GM21367 (cell line): ENCODE measurements around the gene BRD3OS.
A peak's percentile ranks its signal among the peaks of the same experiment; 100 is the strongest.

Experiments
- ATAC-seq: cut with Tn5 transposase; IDR thresholded peaks from one replicate; pipeline ENCODE4 v1.9.1; 2021; ENCODE audit not compliant: unreplicated experiment

BRD3OS gene

DNA sequence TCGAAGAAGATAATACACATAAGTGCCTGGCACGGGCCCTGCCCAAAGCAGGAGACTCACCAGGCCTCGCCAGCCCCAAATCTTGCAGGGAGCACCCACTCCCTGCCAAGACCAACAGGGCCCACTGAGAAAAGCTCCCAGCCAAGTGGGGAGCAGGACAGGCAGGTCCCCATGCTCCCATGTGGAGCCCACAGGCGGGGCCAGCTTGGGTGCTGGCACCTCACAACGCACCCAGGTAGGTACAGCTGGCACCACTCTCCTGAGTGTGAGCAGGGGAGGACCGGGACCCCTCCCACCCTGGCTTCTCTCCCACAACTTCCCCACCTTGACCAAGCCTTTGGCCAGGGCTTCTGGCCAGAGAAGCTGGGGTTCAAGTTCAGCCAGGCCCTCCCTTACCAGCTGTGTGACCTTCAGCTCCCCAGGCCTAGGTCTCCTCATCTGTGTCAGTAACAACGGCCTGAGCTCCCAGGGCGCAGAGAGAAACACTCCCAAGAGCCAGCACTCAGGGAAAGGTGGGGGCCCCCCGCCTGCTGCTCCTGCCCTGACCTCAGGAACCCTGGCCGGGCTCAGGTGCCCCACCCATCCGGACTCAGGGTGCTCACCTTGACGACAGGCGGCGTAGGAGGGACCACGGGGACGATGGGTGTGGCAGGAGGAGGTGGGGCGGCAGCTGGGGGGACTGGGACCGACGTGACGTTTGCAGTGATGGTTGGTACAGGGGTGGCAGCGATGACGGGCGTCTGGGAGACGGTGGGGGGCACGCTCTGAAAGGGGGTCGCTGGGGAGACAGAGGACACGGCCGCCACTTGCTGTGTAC, 24.7 kb downstream of the BRD3OS start:
- ATAC-seq = no peak

DNA sequence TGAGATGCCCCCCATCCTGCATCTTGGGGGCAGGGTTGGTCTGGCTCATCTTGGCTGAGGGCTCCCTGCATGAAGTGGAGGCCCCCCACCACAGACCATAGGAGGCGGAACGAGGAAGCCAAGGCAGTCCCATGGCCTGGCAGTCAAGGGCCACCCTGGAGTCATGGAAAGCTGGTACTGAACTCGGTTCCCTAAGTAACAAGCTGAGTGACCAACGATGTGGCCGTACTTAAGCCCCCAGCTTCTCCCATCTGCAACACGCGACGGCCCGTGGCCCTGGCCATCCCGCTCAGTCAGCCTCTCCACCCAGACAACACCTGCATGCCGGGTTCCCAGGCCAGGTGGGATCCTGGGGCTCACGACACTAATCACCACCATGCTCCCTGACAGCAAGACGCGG, 25.4 kb downstream of the BRD3OS start:
- no peak for ATAC-seq

DNA sequence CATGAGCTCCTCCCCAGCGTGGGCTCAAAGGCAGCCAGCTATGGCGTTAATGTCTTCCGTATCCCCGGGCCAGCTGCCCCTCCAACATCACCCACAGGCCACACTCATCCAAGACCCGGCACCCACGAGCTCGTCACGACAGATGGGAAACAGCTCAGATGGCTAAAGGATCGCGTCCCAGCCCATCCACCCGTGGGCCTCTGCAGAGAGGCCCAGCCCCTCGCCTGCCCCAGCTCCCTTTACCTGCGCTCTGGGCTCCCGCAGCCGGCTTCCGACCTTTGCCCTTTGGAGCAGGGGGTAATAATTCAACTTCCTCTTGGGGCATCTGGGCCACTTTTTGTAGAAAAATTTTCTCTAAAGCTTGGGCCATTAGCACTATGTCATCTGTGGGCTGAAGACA, 26.0 kb downstream of the BRD3OS start:
- ATAC-seq = no peak

DNA sequence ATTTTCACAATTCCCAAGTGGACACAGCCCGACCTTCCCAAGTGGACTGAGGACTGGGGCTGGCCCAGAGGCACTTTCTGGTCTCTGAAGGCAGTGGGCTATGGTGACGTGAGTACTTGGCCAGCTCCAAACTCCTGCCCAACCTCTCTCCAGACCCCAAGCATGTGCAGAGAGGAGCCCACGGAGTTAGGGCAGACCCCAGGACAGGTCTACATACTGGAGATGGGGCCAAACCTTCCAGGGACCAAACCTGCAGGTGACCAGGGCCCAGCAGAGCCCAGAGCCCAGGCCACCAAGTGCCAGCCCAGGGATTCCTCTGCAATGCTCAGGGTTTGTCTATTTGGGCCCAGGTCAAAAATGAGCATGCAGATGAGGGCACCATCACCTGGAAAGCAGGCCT, 27.2 kb downstream of the BRD3OS start:
- no peak for ATAC-seq

DNA sequence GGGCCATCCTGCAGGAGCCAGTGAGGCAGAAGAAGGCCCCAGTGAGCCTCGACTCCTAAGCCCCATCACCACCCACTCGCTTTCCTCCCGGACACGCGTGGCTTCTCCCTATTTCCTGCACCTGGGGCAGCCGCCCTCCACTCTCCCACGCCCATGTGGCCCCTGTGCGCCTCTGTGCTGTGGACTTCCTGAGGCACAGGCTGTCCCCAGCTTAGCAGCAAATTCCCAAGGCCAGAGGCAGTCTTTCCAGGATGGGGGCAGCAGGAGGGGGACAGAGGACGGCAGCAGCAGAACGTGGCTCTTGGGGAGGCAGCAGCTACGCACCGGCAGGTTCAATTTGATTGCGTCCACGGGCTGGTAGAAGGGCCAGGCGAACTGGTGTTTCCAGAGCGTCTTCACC, 27.7 kb downstream of the BRD3OS start:
- no peak for ATAC-seq

DNA sequence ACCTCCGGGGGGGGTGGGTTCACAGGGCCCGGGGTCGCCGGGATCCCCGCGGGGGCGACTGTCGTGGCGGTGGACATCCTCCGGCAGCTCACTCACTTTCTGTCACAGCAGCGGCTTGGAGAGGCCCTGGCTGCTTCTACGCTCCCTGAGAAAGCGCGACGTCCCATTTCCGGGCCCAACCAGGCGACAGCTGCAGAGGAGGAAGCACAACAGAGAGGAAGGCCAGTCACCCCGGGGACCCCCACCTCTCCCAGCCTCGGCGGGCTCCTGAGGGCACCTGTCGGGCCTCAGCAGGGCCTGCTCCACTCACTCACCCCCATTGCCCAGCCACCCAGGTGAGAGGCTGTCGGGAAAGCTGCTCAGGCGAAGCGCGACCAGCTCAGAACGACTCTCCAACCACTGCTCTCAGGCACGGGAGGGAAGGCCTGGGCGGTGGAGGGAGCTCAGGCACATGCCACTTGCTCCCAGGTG, 28.2 kb downstream of the BRD3OS start:
- ATAC-seq = no peak

DNA sequence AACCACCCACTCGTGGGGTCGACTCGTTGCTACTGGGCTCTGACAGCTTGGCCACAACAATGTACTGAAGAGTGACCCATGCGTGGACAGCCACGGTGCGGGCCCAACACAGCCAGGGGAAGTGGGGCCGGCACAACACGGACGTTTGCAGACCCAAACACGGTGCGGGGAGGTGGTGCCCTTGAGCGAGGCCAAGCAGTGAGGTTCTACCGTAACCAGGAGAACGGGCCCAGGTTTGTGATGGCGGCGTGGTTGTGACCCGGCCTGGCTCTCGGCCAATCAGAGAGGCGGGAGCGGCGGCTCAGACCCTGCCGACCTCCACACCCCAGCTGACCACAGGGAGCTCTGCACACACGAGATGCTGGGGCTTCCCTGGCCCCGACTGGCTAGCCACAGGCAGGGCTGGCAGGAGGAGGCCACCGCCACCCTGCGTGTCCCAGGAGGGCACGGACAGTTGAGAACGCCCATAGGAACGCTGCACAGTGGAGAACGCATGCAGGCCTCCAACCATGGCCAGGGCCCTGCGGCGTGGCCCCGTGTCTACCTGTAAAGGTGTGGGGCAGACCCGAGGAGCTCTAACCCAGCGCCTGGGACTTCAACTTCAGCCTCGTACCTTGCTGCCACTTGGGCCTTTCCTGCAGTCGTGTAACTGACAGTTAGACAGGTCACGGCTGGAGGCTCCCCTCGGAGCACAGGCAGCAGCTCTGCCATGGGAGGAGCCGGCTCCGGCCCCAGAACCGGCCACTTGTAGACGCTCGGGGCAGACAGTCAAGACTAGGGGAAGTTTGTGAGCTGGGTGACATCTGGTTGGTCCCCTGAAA, 28.9 kb downstream of the BRD3OS start:
- ATAC-seq = no peak

DNA sequence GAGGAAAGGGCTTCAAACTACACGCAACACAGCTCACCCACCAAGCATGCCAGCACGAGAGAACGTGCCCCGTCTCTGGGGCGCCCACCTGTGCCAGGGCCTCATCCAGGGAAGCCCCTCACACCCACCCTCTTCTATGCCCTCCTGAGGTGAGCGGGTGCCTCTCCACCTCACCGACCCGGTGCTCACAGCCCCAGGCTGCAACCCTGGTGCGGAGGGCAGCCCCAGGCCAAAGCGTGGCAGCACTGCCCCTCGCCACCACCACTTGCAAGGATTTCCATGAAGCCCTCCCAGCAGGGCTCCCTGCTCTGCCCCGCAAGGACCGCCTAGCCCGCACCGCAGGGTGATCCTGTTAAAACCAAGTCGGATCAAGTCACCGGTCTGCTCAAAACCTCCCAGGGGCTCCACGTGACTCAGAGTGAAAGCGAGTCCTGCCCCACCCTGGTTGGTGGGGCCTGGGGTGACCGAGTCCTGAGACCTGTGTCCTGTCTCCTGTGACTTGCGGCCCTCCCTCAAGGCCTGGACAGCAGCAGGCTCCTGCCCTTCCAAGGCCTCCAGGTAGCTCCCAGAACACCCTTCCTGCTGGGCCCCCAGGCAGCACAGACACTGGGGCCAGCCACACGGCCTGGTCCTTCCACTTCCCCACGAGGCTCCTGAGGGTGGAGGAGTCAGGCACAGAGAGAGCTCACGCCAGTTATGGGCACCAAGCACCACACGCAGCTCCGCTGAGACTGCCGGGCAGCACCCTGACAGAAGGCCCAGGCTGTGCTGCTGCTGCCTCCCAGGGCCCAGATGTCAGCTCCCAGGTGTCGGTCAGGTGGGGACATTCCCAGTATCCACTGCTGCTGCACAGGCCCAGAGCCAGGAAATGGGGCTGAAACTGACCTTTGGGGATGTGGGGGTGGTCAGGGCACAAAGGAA, 29.9 kb downstream of the BRD3OS start:
- no peak for ATAC-seq

DNA sequence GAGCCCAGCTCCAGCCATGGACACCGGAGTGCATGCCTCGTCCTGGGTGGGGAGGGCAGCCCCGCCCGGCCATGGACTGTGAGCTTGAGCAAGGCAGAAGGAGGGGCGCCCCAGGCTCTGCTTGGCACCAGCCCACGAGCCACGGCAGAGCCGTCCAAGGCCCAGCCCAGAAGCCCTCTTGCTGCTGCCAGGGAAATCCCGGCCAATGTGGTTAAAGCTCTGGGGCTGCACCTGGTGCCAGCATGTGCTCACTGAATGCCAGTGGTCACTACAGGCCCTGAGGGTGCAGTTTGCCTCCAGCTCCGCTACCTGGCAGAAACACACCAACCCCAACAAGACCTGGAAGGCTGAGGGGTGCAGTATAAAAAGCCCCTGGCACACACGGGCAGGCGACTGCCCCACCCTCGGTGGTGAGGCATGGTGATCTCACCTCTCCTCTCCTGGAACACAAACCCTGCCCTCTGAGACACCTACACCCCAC, 30.7 kb downstream of the BRD3OS start:
- ATAC-seq = no peak

DNA sequence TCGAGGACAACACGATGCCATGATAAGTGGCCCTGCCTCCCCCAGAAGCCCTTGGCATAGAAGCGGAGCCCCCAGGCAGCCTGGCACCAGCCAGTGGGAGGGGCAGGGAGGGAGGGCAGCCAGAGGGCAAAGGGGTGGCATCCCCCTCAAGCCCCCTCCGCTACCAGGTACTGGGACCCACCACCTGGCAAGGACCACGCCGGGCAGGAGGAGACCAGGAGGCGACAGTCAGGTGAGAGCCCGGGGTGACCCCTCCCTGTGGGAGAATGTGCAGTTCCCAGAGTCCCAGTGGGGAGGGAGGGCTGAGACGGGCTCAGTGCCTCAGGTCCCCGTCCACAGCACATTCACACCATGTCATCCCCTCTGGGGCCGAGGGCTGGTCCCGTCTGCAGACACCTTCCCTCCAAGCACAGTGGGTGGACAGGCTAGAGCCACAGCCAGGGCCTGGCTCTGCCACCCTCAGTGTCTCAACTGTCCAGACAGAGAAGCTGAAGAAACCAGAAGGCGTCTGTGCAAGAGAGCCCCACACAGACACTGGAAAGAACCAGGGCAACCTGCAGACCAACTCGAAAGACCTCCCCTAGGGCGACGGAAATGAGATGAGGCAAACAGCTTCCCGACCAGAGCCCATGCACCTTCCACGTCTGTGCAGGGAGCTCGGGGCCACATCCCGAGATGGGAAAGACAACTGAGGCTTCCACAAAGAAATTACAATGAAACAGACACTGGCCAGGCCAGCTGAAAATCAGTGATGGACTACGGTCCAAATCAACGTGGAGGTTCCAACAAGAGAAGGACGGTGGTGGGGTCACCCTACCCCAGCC, 31.4 kb downstream of the BRD3OS start:
- ATAC-seq = no peak

DNA sequence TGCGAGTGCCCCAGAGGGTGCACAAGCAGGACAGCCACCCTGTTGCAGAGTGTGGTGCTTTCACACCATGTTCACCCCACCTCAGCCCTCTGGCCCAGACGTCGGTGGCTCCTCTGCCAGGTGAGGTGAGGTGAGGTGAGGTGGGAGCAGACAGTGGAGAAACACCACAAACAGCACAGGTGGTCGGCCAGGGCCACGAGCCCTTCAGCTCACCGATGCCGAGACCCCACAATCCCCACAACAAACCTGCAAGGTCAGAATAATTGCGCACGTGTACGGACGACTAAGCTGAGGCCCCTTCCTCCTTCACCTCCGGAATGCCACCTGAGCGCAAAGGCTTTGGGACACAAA, 32.0 kb downstream of the BRD3OS start:
- ATAC-seq = no peak

DNA sequence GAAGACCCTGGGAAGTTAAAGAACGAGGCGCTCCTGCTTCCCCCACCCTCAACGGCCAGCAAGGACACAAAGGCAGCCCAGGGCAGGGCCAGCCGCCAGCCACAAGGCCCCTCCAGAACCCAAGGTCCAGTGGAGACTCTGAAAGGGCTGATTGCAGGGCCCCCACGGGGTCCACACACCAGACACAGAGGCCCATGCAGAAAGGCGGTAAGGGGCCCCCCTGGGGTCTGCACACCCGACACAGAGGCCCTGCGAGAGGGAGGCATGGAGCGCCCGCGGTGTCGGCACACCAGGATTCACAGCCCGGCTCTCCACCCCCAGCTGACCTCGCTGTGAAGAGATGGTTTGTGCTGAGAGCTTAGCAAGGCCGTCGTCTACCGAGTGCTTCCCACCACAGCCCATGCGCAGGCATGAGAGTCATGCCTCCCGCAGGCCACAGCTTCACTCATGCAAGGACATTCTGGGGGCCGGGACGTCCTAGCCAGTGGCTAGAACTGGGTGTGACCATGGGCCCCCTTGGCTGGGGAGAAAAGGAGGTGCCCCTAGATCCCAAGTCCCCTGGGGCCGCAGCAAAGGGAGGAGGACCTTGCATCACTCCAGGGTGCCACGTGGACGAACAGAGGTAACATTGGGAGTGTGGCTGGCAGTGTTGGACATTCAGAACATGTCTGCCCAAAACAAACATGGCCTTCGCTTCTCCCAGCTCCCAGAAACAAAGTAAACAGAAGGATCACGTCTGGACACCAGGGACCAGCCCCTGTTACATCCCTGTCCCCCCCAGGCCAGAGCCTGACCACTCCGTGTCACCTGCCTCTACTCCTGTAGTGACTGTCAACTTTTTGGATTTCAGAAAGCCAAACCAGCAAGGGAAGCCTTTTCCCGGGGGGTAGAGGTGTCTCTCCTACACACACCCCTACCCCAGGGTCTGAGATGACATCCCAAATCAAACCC, 32.7 kb downstream of the BRD3OS start:
- no peak for ATAC-seq

DNA sequence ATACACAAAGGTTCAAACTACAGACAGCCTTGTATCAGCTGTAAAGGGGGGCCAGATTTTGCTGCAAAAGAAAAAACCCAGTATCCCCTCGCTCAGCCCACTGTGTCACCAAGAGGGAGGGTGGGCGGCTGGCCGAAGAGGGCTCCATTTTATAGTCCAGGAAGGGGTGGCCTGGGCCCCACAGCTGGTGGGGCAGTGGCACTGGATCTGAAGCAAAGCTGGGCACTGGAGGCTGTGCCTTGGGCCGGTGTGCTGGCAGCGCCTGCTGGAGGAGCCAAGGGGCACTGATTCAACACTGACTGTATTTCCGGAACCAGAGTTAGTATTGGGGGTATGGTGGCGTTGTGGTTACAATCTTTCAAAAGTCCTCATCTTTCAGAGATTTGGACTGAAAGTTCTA, 33.4 kb downstream of the BRD3OS start:
- no peak for ATAC-seq

DNA sequence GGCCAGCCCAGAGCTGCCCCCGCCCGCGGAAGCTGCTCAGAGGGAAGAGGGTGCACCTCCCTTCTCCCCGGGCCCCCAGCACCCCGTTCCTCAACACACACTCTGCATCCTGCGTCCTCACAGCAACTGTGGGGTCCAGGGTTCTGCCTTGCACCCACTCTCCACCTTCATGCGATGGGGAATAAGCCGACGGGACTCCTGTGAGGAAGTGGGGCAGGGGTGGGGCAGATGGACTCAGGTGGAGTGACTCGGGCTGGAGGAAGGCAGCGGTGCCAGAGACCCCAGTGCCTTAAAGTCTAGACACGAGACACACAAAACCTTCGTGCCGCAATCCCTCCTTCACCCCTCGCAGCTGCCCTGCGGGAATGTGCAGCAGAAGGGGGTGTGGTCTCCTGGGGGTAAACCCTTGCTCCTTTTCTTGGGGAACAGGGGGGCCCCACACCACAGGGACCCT, 33.9 kb downstream of the BRD3OS start:
- no peak for ATAC-seq

DNA sequence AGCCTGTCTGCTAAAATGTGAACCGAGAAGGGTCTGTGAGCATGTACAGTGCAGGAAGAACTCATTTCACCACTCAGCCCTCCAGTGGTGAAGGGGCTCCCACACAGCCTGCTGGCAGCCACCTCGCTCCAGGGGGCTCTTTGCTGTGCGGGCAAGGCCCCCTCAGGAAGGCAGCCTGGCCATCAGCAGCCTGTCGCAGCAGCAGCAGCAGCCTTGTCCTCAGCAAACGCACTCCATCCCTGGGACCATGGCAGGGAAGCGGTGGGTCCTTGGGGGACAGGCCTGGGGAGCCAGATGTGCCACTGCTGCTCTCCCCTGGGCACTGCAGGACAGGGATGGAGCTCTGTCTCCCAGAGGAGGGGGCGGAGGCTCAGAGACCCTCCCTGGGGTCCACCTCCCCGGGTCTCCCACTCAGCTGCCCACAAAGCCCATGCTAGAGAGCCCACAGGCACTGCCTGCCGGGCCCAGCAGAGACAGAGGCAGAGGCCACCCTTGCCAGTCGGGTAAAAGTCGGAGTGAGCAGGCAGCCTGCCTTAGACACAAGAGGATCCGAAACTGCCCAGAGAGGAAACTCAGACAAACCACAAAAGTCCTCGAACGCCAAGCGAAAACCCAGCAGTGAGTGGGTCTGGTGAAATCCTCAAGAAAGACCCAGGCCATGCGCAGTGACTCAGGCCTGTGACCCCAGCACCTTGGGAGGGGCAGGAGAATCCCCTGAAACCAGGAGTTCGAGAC, 34.5 kb downstream of the BRD3OS start:
- ATAC-seq = peak; percentile 71

DNA sequence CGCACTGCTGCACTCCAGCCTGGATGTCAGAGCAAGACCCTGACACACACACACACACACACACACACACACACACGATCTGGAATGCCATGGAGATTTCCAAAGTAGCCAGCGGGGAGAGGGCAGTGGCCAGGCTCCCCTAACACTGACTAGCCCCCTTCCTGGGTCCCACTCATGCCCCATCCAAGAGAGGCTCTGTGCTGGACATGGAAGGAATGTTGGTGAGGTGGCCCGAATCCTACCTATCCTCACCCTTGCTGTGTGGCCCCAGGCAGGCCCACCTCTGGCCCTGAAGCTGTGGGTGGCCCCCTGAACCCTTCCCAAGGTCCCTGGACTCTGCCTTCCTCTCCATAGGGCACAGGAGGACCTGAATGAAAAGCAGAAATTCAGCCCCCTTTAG, 35.3 kb downstream of the BRD3OS start:
- no peak for ATAC-seq

DNA sequence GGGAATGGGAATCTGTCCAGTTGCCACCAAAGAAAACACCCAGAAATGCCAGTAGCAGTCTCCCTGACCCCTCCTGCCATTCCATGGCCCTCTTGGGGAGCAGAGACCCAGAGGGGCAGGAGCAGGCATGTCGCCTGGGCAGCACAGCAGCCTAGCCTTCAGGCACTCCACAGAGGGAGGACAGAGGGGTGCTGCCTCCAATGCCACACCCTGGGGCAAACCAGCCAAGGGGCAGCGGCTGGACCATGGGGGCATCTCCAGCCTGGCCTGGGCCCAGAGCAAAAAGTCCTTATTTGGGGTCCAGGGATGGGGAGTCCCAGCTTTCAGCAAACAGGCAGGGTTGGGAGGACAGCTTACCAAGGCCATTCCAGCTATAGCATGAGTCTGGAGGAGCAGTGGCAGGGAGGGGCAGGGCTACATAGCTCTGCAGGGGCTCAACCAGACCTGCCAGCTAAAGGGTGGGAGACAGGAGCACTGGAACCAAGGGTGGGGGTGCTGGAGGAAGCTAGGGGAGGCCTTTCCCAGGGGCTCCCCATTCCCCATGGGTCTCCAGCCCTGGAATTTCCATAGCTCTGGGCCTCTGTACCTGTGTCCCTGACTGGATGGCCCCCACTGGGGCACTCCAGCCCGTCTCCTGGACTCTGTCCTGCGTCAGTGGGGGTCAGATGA, 35.9 kb downstream of the BRD3OS start:
- no peak for ATAC-seq
